Heart left ventricle (tissue), 16 donors: ENCODE data around the gene GTF2A1L. TPM values are rescaled to one million over a fixed set of nuclear protein-coding genes. Genes with fewer than 3 reads are reported as not detected.
"Not testable (repeated sequence)": the region's sequence is repeated elsewhere in the genome, so short reads cannot be mapped to it uniquely, and the experiment has no call there.

ENCODE experiments used
- ATAC-seq, 4 donors: fragments of 200-7000 bp; cut with Tn5 transposase; one replicate each; pipeline ENCODE4 v1.9.1; 2020 to 2022; ENCODE audit warnings: moderate library complexity in 4 of 4, mild to moderate bottlenecking in 3 of 4, moderate number of reproducible peaks in 1 of 4
- DNase-seq, 5 donors: peaks; one replicate each; pipeline ENCODE4 v3.0.0-alpha.2; 2020
- H3K27ac ChIP-seq, 12 donors: fragments of 200-600 bp; sonication (generic) in 4 of 12; one replicate each; pipeline versions ENCODE4 v1.5.0 to v1.8.0; 2016 to 2022; ENCODE audit warnings: mild to moderate bottlenecking in 2 of 12
- H3K27me3 ChIP-seq, 9 donors: fragments of 200-600 bp; sonication (generic) in 2 of 9; one replicate each; pipeline versions ENCODE4 v1.5.1 to v1.8.0; 2016 to 2022; ENCODE audit warnings: mild to moderate bottlenecking in 3 of 9
- H3K36me3 ChIP-seq, 9 donors: fragments of 200-600 bp; sonication (generic) in 2 of 9; one replicate each; pipeline versions ENCODE4 v1.5.0 to v1.8.0; 2018 to 2022; ENCODE audit warnings: mild to moderate bottlenecking in 2 of 9
- H3K4me1 ChIP-seq, 12 donors: fragments of 200-600 bp; sonication (generic) in 4 of 12; one replicate each; pipeline versions ENCODE4 v1.5.0 to v1.8.0; 2016 to 2022; ENCODE audit warnings: mild to moderate bottlenecking in 3 of 12
- H3K4me3 ChIP-seq, 12 donors: fragments of 200-600 bp; sonication (generic) in 4 of 12; one replicate each; pipeline versions ENCODE4 v1.5.0 to v1.8.0; 2017 to 2022; ENCODE audit warnings: mild to moderate bottlenecking in 9 of 12, moderate library complexity in 4 of 12
- H3K9me3 ChIP-seq, 12 donors: fragments of 200-600 bp; sonication (generic) in 4 of 12; one replicate each; pipeline versions ENCODE4 v1.5.0 to v1.8.0; 2016 to 2022; ENCODE audit warnings: mild to moderate bottlenecking in 1 of 12
- POLR2A ChIP-seq, 2 donors: fragments of 450-650 bp; IDR thresholded peaks; one replicate each; pipeline ENCODE4 v1.6.1; 2017; ENCODE audit warnings: antibody characterized with exemption in 2 of 2, mild to moderate bottlenecking in 2 of 2, moderate library complexity in 2 of 2
- WGBS, 4 donors: extraction: QIAGEN DNeasy Blood & Tissue Kit in 2 of 4; methylation state at CpG; one replicate each; pipeline versions ENCODE4 v1.1.5 to v1.1.7; 2013 to 2018; 5-methylcytosine and 5-hydroxymethylcytosine counted together
- intact Hi-C, 10 donors: fragments of 100-400 bp; cut with DNase I; formaldehyde crosslinking; loops; one replicate each; pipeline versions ENCODE4 v1.11.1 to v1.14.2; 2022
- polyA plus RNA-seq, 2 donors: library from polyadenylated mRNA; stranded (reverse); fragments of 200-250 nt; gene quantifications; one replicate each; pipeline ENCODE4 v1.2.3, GENCODE V29; 2013
- total RNA-seq, 9 donors: library from RNA; depleted of rRNA in 2 of 9; stranded (reverse); fragments of >200 nt in 2 of 9; fragmentation: NEBNext Ultra II Directional in 3 of 9; extraction: Animal tissue kit (Norgen Biotek cat#: 25700) in 3 of 9; gene quantifications; one replicate each; pipeline versions ENCODE4 v1.1.0 to v1.2.4, GENCODE V29; 2016 to 2023
- TF ChIP-seq, protein P1 (sequence below), 12 donors: fragments of 200-600 bp; sonication (generic) in 4 of 12; IDR thresholded peaks; one replicate each; pipeline versions ENCODE4 v1.5.0 to v1.8.0; 2018 to 2022; ENCODE audit warnings: antibody characterized with exemption in 12 of 12, mild to moderate bottlenecking in 5 of 12
- donor health status: ischemic (EF 13 %, LVEDD 7.1; RV severe dilation, severe dysfunction).
- donor health status: healthy with polysubstance abuse.
- donor health status: DM: no; HTN: yes; CAD: no.
- donor health status: DM: no; HTN: no; CAD: no.
- donor health status: ischemic (EF 25% LVEDD 6.9; RV normal size, moderate dysfunction).
- donor health status: ischemic (EF 25% LVEDD 5.7; RV mildly dilated, moderate dysfunction).
- donor health status: healthy.
- donor health status: DM: yes; HTN: yes; CAD: no.
- donor health status: ischemic (EF 35%, LVEDD 5.7; RV mildly dilated, moderate dysfunction).
- donor health status: nonischemic (EF 11% LVEDD 7.7; RV severe dilation, severe dysfunction).
- donor health status: DM: yes; HTN: yes; CAD: no.
- donor health status: PGD.
- donor health status: ischemic (EF 29% LVEDD 5.4; RV normal size, mild dysfunction).
- donor health status: nonischemic (EF 23%, LVEDD 6.1; RV moderate dilation, normal function).

The GTF2A1L gene
- total and polyA plus RNA-seq, 11 donors: 0.14 to 0.95 (median 0.63) TPM; not detected in 8

DNA sequence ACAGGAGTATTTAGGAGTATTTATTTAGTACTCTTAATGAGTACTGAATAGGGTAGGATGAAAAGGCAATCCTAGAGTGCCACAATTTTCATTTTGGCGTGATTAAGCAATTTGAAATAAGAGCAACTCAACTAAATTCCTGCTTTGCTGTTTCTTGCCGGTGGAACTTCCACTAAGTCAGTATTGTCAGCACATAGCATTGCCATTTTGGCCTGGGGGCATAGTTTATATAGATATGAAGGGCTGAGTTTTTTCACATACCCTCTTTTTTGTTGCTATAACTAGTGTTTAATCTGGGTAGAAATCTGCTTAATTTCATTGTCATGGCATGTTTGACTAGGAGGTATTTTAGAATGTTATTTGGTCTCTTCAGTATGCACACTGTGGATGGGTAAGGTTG lies 1.9 kb downstream of the GTF2A1L start:
- H3K4me3 ChIP-seq: no peak overlapping the region
- TF ChIP-seq POLR2A (IDR thresholded peaks at IDR 0.05): no peak
- TF ChIP-seq, protein P1, sequence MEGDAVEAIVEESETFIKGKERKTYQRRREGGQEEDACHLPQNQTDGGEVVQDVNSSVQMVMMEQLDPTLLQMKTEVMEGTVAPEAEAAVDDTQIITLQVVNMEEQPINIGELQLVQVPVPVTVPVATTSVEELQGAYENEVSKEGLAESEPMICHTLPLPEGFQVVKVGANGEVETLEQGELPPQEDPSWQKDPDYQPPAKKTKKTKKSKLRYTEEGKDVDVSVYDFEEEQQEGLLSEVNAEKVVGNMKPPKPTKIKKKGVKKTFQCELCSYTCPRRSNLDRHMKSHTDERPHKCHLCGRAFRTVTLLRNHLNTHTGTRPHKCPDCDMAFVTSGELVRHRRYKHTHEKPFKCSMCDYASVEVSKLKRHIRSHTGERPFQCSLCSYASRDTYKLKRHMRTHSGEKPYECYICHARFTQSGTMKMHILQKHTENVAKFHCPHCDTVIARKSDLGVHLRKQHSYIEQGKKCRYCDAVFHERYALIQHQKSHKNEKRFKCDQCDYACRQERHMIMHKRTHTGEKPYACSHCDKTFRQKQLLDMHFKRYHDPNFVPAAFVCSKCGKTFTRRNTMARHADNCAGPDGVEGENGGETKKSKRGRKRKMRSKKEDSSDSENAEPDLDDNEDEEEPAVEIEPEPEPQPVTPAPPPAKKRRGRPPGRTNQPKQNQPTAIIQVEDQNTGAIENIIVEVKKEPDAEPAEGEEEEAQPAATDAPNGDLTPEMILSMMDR (IDR thresholded peaks at IDR 0.05): no peak
- 90 to 93% (median 91%) methylated on average over 2 of the region's 2 CpGs for WGBS, 4 donors
- H3K27ac ChIP-seq: no peak overlapping the region
- DNase-seq (no peak), ATAC-seq (no peak)
- no peaks in the 10 kb centered on the region for H3K9me3 ChIP-seq
- no peaks in the 10 kb centered on the region for H3K36me3 ChIP-seq
- H3K4me1 ChIP-seq: no peaks in the 10 kb centered on the region
- intact Hi-C loops: no loop called here
- peaks cover 0 to 4% (median 0%) of the 10 kb centered on the region in 9 donors for H3K27me3 ChIP-seq

DNA sequence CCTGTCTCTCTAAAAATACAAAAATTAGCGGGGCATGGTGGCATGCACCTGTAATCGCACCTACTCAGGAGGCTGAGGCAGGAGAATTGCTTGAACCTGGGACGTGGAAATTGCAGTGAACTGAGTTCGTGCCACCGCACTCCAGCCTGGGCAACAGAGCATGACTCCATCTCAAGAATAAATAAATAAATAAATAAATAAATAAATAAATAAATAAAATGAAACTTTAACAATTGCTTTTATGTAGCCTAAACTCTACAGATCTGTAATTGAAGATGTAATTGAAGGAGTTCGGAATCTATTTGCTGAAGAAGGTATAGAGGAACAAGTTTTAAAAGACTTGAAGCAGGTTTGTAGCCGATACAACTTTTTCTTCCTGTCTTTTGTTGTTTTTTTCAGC lies 2.9 kb downstream of the GTF2A1L start:
- no peak overlapping the region for H3K27ac ChIP-seq
- no peaks in the 10 kb centered on the region for H3K4me1 ChIP-seq
- intact Hi-C loops: no loop called here
- H3K4me3 ChIP-seq: no peak overlapping the region
- TF ChIP-seq, protein P1 (IDR thresholded peaks at IDR 0.05): no peak
- no peak for TF ChIP-seq POLR2A (IDR thresholded peaks at IDR 0.05)
- ATAC-seq (no peak), DNase-seq (no peak)
- WGBS, 4 donors: 93 to 97% (median 96%) methylated on average over 7 of the region's 7 CpGs
- H3K9me3 ChIP-seq: peaks cover 0 to 3% (median 0%) of the 10 kb centered on the region in 12 donors
- peaks cover 0 to 4% (median 0%) of the 10 kb centered on the region in 9 donors for H3K27me3 ChIP-seq
- no peaks in the 10 kb centered on the region for H3K36me3 ChIP-seq

DNA sequence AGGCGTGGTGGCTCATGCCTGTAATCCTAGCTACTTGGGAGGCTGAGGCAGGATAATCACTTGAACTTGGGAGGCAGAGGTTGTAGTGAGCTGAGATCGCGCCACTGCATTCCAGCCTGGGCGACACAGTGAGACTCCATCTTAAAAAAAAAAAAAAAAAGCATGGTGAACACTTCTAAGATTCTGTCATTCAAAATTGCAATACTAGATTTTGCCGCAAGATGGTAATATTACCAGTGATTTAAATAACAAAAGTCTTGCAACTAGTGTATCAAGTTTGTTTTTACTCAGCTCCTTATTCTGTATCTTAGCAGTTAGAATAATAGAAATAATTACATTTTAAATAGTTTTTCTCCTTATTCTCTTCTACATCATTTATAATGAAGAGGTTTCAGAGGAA lies 5.0 kb downstream of the GTF2A1L start:
- WGBS, 4 donors: 87 to 92% (median 91%) methylated on average over 5 of the region's 5 CpGs
- H3K36me3 ChIP-seq, DNase-seq, ATAC-seq, H3K4me3 ChIP-seq, H3K27me3 ChIP-seq, intact Hi-C loops, H3K4me1 ChIP-seq, H3K27ac ChIP-seq: not testable (repeated sequence)
- H3K9me3 ChIP-seq: peaks cover 0 to 19% (median 0%) of the 10 kb centered on the region in 12 donors

GRCh38 chr2:48624696-48625095 lies 7.0 kb downstream of the GTF2A1L start:
- no peaks in the 10 kb centered on the region for H3K36me3 ChIP-seq
- 83 to 94% (median 88%) methylated on average over 2 of the region's 2 CpGs for WGBS, 4 donors
- TF ChIP-seq, protein P1 (IDR thresholded peaks at IDR 0.05): no peak
- no peak for TF ChIP-seq POLR2A (IDR thresholded peaks at IDR 0.05)
- ATAC-seq (no peak), DNase-seq (no peak)
- no peaks in the 10 kb centered on the region for H3K27me3 ChIP-seq
- H3K27ac ChIP-seq: no peak overlapping the region
- H3K4me3 ChIP-seq: no peak overlapping the region
- peaks cover 0 to 19% (median 0%) of the 10 kb centered on the region in 12 donors for H3K9me3 ChIP-seq
- intact Hi-C loops: no loop called here
- H3K4me1 ChIP-seq: no peaks in the 10 kb centered on the region

DNA sequence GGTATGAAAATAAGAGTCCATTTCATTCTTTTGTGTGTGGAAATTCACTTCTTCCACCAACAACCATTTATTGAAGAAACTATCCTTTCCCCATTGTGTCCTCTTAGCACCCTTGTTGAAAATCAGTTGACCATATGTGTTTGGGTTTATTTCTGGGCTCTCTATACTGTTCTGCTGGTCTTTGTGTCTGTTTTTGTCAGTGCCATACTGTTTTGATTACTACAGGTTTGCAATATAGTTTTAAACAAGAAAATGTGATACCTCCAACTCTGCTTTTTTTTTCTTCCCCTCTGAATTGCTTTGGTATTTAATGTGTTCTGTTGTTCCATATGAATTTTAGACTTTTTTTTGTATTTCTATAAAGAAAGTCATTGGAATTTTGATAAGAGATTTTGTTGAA lies 8.4 kb downstream of the GTF2A1L start:
- peaks cover 0 to 20% (median 0%) of the 10 kb centered on the region in 12 donors for H3K9me3 ChIP-seq
- H3K27me3 ChIP-seq: no peaks in the 10 kb centered on the region
- ATAC-seq (no peak), DNase-seq (no peak)
- no peaks in the 10 kb centered on the region for H3K4me1 ChIP-seq
- intact Hi-C loops: no loop called here
- no peak overlapping the region for H3K4me3 ChIP-seq
- no peaks in the 10 kb centered on the region for H3K36me3 ChIP-seq
- H3K27ac ChIP-seq: no peak overlapping the region
- no peak for TF ChIP-seq POLR2A (IDR thresholded peaks at IDR 0.05)
- TF ChIP-seq, protein P1 (IDR thresholded peaks at IDR 0.05): no peak
